GM13976 (cell line): Measurements from ENCODE around the gene GNG13.

Experiments used
- DNase-seq: peaks from one replicate; pipeline ENCODE4 v3.0.0; 2012; ENCODE audit warnings: low spot score
- CTCF ChIP-seq: IDR thresholded peaks from 2 replicates; pipeline ENCODE4 v1.5.1; 2012; ENCODE audit warnings: borderline replicate concordance, mild to moderate bottlenecking; ENCODE audit not compliant: insufficient read depth; ENCODE audit errors: extremely low read depth, missing control alignments, control extremely low read depth
- in situ Hi-C: fragments of 300-500 bp; cut with MboI; formaldehyde crosslinking; loops from one replicate; pipeline ENCODE4 v1.12.0; 2022; ENCODE audit warnings: low sequenced_read_pairs, mixed read lengths, inconsistent platforms; ENCODE audit not compliant: unreplicated experiment

The GNG13 gene

GRCh38 chr16:844638-845350, 44.3 kb upstream of the GNG13 start:
- DNase-seq = no peak
- in situ Hi-C loops = no loop called here
- no peak for TF ChIP-seq CTCF

- DNase-seq = no peak
- in situ Hi-C loops = no loop called here
These were observed 43.2 kb upstream of the GNG13 start for GRCh38 chr16:843771-844170.

GRCh38 chr16:842711-843560, 42.4 kb upstream of the GNG13 start:
- in situ Hi-C loops = no loop called here
- DNase-seq = no peak
- no peak for TF ChIP-seq CTCF

More at GRCh38 chr16:843771-844170, 43.2 kb upstream of the GNG13 start:
- no peak for TF ChIP-seq CTCF

- no peak for TF ChIP-seq CTCF
- in situ Hi-C loops = no loop called here
- no peak for DNase-seq
These were observed 41.5 kb upstream of the GNG13 start for GRCh38 chr16:842061-842476.

GRCh38 chr16:841455-842060, 41.0 kb upstream of the GNG13 start:
- TF ChIP-seq CTCF = no peak
- DNase-seq = no peak
- in situ Hi-C loops = no loop called here

GRCh38 chr16:840561-841454, 40.3 kb upstream of the GNG13 start:
- in situ Hi-C loops = no loop called here

More at GRCh38 chr16:840561-841454, 40.3 kb upstream of the GNG13 start:
- TF ChIP-seq CTCF = no peak
- DNase-seq = no peak
